LNCaP clone FGC (cell line): Measurements from ENCODE around the gene CNDP1.

Source experiments
- DNase-seq: peaks from one replicate; pipeline ENCODE4 v3.0.0-alpha.2; 2011; ENCODE audit warnings: low read depth
- H3K4me3 ChIP-seq: 2 replicates; pipeline ENCODE4 v1.5.1; 2011; ENCODE audit warnings: mild to moderate bottlenecking, low read depth, low read length, control low read depth
- CTCF ChIP-seq: IDR thresholded peaks from 2 replicates; pipeline ENCODE4 v1.5.1; 2012; ENCODE audit warnings: mild to moderate bottlenecking; ENCODE audit not compliant: control insufficient read depth, insufficient read depth; ENCODE audit errors: extremely low read depth

The CNDP1 gene

GRCh38 chr18:74579496-74580065 lies 45.3 kb downstream of the CNDP1 start:
- no peak for DNase-seq
- TF ChIP-seq CTCF = no peak
- H3K4me3 ChIP-seq = no peak overlapping the region

- TF ChIP-seq CTCF = no peak
- no peak for DNase-seq
- H3K4me3 ChIP-seq = no peak overlapping the region
Observed at GRCh38 chr18:74582642-74583041, 48.3 kb downstream of the CNDP1 start.

GRCh38 chr18:74587441-74587840 lies 53.1 kb downstream of the CNDP1 start:
- TF ChIP-seq CTCF = no peak
- DNase-seq = no peak

GRCh38 chr18:74589021-74589420 lies 54.7 kb downstream of the CNDP1 start:
- no peak for TF ChIP-seq CTCF
- no peak for DNase-seq
- no peak overlapping the region for H3K4me3 ChIP-seq

More at GRCh38 chr18:74587441-74587840, 53.1 kb downstream of the CNDP1 start:
- H3K4me3 ChIP-seq = no peak overlapping the region

GRCh38 chr18:74589811-74590210 lies 55.5 kb downstream of the CNDP1 start:
- no peak for TF ChIP-seq CTCF
- no peak overlapping the region for H3K4me3 ChIP-seq
- no peak for DNase-seq

GRCh38 chr18:74590671-74591070 lies 56.4 kb downstream of the CNDP1 start:
- no peak for TF ChIP-seq CTCF
- no peak for DNase-seq
- H3K4me3 ChIP-seq = no peak overlapping the region

- H3K4me3 ChIP-seq = no peak overlapping the region
- no peak for DNase-seq
- TF ChIP-seq CTCF = no peak
Observed at GRCh38 chr18:74595431-74595830, 61.1 kb downstream of the CNDP1 start.
